C4-2B (cell line): ENCODE data around the gene ATP2A2.
"Not testable (repeated sequence)": the region's sequence is repeated elsewhere in the genome, so short reads cannot be mapped to it uniquely, and the experiment has no call there.

Experiments
- H3K27ac ChIP-seq: fragments of 450-650 bp; 2 replicates; pipeline ENCODE4 v1.5.1; 2017
- CTCF ChIP-seq: fragments of 450-650 bp; conservative IDR thresholded peaks from 2 replicates; pipeline ENCODE4 v1.5.1; 2017; ENCODE audit warnings: mild to moderate bottlenecking
- ZFX ChIP-seq: fragments of 450-650 bp; IDR thresholded peaks from 2 replicates; pipeline ENCODE4 v1.6.1; 2017

The ATP2A2 gene

GRCh38 chr12:110373425-110373824 is 92.4 kb downstream of the ATP2A2 start:
- no peak overlapping the region for H3K27ac ChIP-seq
- TF ChIP-seq CTCF (no peak), ZFX (no peak)

- TF ChIP-seq ZFX, result no peak
- TF ChIP-seq CTCF, result no peak
- H3K27ac ChIP-seq, result no peak overlapping the region
Measured at GRCh38 chr12:110373962-110374611, 93.0 kb downstream of the ATP2A2 start.

- H3K27ac ChIP-seq, result not testable (repeated sequence)
Measured at GRCh38 chr12:110378131-110378790, 97.2 kb downstream of the ATP2A2 start.

GRCh38 chr12:110379197-110379596 is 98.2 kb downstream of the ATP2A2 start:
- H3K27ac ChIP-seq, result no peak overlapping the region
- TF ChIP-seq ZFX (no peak), CTCF (no peak)

GRCh38 chr12:110379631-110380030 is 98.6 kb downstream of the ATP2A2 start:
- no peak overlapping the region for H3K27ac ChIP-seq
- TF ChIP-seq CTCF (no peak), ZFX (no peak)

GRCh38 chr12:110382683-110383082 is 101.6 kb downstream of the ATP2A2 start:
- no peak for TF ChIP-seq ZFX
- H3K27ac ChIP-seq, result no peak overlapping the region
